Hepatocyte (in vitro differentiated cells): ENCODE measurements around the gene MFSD2A. TPM values are rescaled to one million over a fixed set of nuclear protein-coding genes. Genes with fewer than 3 reads are reported as not detected.

ENCODE experiments used
- DNase-seq: peaks from one replicate; pipeline ENCODE4 v3.0.0-alpha.2; 2016; ENCODE audit warnings: low spot score
- H2AFZ ChIP-seq: fragments of 200-600 bp; sonication (generic); 2 replicates; pipeline ENCODE4 v1.6.0; 2016; ENCODE audit warnings: antibody characterized with exemption, mild to moderate bottlenecking
- H3K27ac ChIP-seq: fragments of 200-600 bp; sonication (generic); 2 replicates; pipeline ENCODE4 v1.5.1; 2016; ENCODE audit warnings: mild to moderate bottlenecking
- H3K27me3 ChIP-seq: fragments of 200-600 bp; sonication (generic); 2 replicates; pipeline ENCODE4 v1.6.1; 2016
- H3K36me3 ChIP-seq: fragments of 200-600 bp; sonication (generic); replicated peaks from 2 replicates; pipeline ENCODE4 v1.5.1; 2016; ENCODE audit warnings: low read depth; ENCODE audit not compliant: insufficient read depth
- H3K4me1 ChIP-seq: fragments of 200-600 bp; sonication (generic); 2 replicates; pipeline ENCODE4 v1.5.1; 2016; ENCODE audit warnings: mild to moderate bottlenecking, moderate library complexity; ENCODE audit not compliant: insufficient read depth
- H3K4me2 ChIP-seq: fragments of 200-600 bp; sonication (generic); 2 replicates; pipeline ENCODE4 v1.6.0; 2016
- H3K4me3 ChIP-seq: fragments of 200-600 bp; sonication (generic); 2 replicates; pipeline ENCODE4 v1.5.1; 2016; ENCODE audit warnings: mild to moderate bottlenecking
- H3K79me2 ChIP-seq: fragments of 200-600 bp; sonication (generic); 2 replicates; pipeline ENCODE4 v1.6.0; 2017; ENCODE audit warnings: mild to moderate bottlenecking
- H3K9me2 ChIP-seq: fragments of 200-600 bp; sonication (generic); replicated peaks from 2 replicates; pipeline ENCODE4 v1.6.0; 2017; ENCODE audit warnings: mild to moderate bottlenecking; ENCODE audit not compliant: insufficient read depth
- H3K9me3 ChIP-seq: fragments of 200-600 bp; sonication (generic); 2 replicates; pipeline ENCODE4 v1.5.1; 2016; ENCODE audit warnings: low read depth, mild to moderate bottlenecking
- H4K20me1 ChIP-seq: fragments of 200-600 bp; sonication (generic); 2 replicates; pipeline ENCODE4 v1.6.0; 2016; ENCODE audit warnings: mild to moderate bottlenecking; ENCODE audit not compliant: insufficient read depth, poor library complexity, severe bottlenecking
- EZH2 ChIP-seq: fragments of 200-600 bp; sonication (generic); IDR thresholded peaks from 2 replicates; pipeline ENCODE4 v1.6.1; 2016; ENCODE audit warnings: antibody characterized with exemption, mild to moderate bottlenecking, borderline replicate concordance
- EZH2phosphoT487 ChIP-seq: fragments of 200-600 bp; sonication (generic); IDR thresholded peaks from one replicate; pipeline ENCODE4 v1.6.1; 2018; ENCODE audit warnings: antibody characterized with exemption, mild to moderate bottlenecking, low read depth, moderate library complexity; ENCODE audit not compliant: unreplicated experiment, severe bottlenecking
- WGBS: methylation state at CpG from one replicate; pipeline ENCODE4 v1.1.6; 2016; ENCODE audit warnings: low lambda C conversion rate; ENCODE audit errors: missing lambda C conversion rate; 5-methylcytosine and 5-hydroxymethylcytosine counted together
- polyA plus RNA-seq: library from polyadenylated mRNA; unstranded; fragments of >200 nt; fragmentation: Nextera tagmentation; extraction: Ambion mirVana; gene quantifications from 2 replicates; pipeline ENCODE4 v1.2.1, GENCODE V29; 2016
- total RNA-seq: library from RNA; depleted of rRNA; stranded (reverse); fragments of >200 nt; gene quantifications from 2 replicates; pipeline ENCODE4 v1.2.3, GENCODE V29; 2014
- TF ChIP-seq, protein P1 (sequence below): fragments of 200-600 bp; sonication (generic); IDR thresholded peaks from 2 replicates; pipeline ENCODE4 v1.5.1; 2016; ENCODE audit warnings: antibody characterized with exemption, mild to moderate bottlenecking; ENCODE audit not compliant: poor library complexity

Gene MFSD2A
- total and polyA plus RNA-seq, 2 experiments from 2014 or later, result 4.8 to 9.8 TPM

DNA sequence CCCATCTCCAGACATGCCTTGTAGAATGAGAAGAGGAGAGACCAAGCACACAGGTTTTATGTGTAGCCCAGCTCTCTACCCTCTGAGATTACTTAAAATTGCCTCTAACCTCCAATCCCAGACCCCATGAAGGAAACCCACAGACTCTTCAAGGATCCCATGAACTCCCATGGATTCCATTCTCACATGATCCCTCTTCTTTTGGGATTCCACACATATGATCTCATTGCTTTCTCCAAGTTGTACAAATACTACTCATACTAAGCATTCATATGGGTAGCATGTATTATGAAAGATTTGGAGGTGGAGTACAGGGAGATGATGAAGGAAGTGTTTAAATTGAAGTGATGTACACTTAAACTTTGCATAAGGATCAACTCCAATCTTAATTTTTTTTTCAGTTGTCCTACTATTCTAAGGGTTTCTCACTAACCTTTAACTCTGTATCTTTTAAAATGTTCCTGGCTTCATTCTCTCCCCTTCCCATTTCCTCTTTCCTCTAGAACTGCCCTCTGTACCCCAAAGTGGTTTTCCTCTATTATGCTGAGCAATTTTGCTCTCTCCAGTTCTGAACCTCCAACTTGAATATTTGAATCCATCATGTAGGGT, 41.6 kb downstream of the MFSD2A start:
- no peaks in the 10 kb centered on the region for H3K79me2 ChIP-seq
- no peak overlapping the region for H2AFZ ChIP-seq
- no peak for DNase-seq
- H3K9me3 ChIP-seq, result no peaks in the 10 kb centered on the region
- no peaks in the 10 kb centered on the region for H3K36me3 ChIP-seq
- H3K4me1 ChIP-seq, result no peaks in the 10 kb centered on the region
- no peak overlapping the region for H3K4me3 ChIP-seq
- no peaks in the 10 kb centered on the region for H4K20me1 ChIP-seq
- H3K4me2 ChIP-seq, result no peak overlapping the region
- H3K9me2 ChIP-seq, result no peaks in the 10 kb centered on the region
- no peak overlapping the region for H3K27ac ChIP-seq
- TF ChIP-seq EZH2phosphoT487 (no peak), EZH2 (no peak)
- TF ChIP-seq, protein P1, sequence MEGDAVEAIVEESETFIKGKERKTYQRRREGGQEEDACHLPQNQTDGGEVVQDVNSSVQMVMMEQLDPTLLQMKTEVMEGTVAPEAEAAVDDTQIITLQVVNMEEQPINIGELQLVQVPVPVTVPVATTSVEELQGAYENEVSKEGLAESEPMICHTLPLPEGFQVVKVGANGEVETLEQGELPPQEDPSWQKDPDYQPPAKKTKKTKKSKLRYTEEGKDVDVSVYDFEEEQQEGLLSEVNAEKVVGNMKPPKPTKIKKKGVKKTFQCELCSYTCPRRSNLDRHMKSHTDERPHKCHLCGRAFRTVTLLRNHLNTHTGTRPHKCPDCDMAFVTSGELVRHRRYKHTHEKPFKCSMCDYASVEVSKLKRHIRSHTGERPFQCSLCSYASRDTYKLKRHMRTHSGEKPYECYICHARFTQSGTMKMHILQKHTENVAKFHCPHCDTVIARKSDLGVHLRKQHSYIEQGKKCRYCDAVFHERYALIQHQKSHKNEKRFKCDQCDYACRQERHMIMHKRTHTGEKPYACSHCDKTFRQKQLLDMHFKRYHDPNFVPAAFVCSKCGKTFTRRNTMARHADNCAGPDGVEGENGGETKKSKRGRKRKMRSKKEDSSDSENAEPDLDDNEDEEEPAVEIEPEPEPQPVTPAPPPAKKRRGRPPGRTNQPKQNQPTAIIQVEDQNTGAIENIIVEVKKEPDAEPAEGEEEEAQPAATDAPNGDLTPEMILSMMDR, result no peak
- H3K27me3 ChIP-seq, result no peaks in the 10 kb centered on the region

DNA sequence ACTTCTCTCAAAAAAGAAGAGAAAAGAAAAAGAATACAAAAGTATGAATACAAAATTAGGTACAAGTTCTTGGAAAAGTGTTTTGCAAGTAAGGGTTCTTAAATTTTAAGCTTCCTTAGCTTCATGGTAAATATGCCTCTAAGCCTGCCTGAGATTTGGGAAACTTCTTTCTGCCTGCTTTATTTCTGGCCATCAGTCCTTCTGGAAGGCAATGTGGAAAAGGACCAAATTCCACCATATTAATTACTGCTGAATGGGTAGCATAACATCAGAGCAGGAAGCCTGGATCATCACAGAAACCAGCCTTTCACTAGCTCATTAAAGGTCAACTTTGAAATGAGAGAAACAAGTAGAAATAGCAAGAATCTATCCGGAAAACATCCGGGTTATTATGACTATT, 46.5 kb downstream of the MFSD2A start:
- 91% methylated on average over 2 of the region's 2 CpGs for WGBS

DNA sequence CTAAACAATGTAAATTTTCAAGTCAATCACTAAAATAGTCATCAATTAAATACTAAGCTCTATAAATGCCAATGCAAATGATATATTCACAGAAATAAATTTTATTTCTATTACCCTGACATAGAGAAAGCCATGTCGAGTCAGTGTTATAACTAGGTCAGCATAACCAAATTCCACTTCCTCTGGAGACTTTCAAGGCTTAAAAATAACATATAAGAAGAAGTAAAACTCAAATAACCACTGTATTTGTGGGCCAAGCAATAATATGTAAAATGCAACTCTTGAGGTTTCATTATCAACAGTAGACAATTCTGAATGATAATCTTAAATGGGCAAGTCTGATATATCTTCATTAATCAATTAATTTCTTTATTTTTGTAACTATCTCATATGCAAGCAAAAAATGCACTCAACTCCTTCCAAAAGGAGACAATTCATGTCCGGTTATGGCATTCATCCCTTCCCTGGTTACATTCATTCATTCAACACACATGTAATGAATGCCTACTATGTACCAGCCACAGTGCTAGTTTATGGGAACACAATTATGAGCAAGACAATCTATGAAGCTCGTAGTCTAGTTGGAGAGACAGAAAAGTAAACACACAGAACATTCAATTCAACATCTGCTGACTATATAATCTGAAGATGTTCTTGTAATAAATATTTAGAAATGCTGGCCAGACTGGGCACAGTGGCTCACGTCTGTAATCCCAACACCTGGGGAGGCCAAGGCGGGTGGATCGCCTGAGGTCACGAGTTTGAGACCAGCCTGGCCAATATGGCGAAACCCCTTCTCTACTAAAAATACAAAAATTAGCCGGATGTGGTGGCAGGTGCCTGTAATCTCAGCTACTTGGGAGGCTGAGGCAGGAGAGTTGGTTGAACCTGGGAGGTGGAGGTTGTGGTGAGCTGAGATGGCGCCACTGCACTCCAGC, 48.5 kb downstream of the MFSD2A start:
- H3K27ac ChIP-seq, result no peak overlapping the region
- TF ChIP-seq EZH2 (no peak), EZH2phosphoT487 (no peak)
- TF ChIP-seq, protein P1, result no peak
- no peaks in the 10 kb centered on the region for H4K20me1 ChIP-seq
- no peak for DNase-seq
- no peaks in the 10 kb centered on the region for H3K27me3 ChIP-seq
- no peak overlapping the region for H3K4me3 ChIP-seq
- H3K9me3 ChIP-seq, result no peaks in the 10 kb centered on the region
- H2AFZ ChIP-seq, result no peak overlapping the region
- H3K4me1 ChIP-seq, result no peaks in the 10 kb centered on the region
- H3K36me3 ChIP-seq, result no peaks in the 10 kb centered on the region
- H3K4me2 ChIP-seq, result no peak overlapping the region
- H3K79me2 ChIP-seq, result no peaks in the 10 kb centered on the region
- 84% methylated on average over 10 of the region's 10 CpGs for WGBS
- H3K9me2 ChIP-seq, result no peaks in the 10 kb centered on the region

More for the DNA sequence above, 46.5 kb downstream of the MFSD2A start:
- DNase-seq, result no peak
- H3K9me2 ChIP-seq, result no peaks in the 10 kb centered on the region
- no peaks in the 10 kb centered on the region for H3K79me2 ChIP-seq
- TF ChIP-seq, protein P1, result no peak
- TF ChIP-seq EZH2phosphoT487 (no peak), EZH2 (no peak)
- no peaks in the 10 kb centered on the region for H3K9me3 ChIP-seq
- no peak overlapping the region for H3K27ac ChIP-seq
- no peaks in the 10 kb centered on the region for H3K36me3 ChIP-seq
- no peaks in the 10 kb centered on the region for H4K20me1 ChIP-seq
- no peaks in the 10 kb centered on the region for H3K4me1 ChIP-seq
- H3K27me3 ChIP-seq, result no peaks in the 10 kb centered on the region
- no peak overlapping the region for H3K4me2 ChIP-seq
- no peak overlapping the region for H2AFZ ChIP-seq
- H3K4me3 ChIP-seq, result no peak overlapping the region
